Astrocyte (in vitro differentiated cells and primary cell): ENCODE results near the gene IFITM2.
"Not testable (repeated sequence)": the region's sequence is repeated elsewhere in the genome, so short reads cannot be mapped to it uniquely, and the experiment has no call there.

Experiments used
- CTCF ChIP-seq: IDR thresholded peaks from 2 replicates; pipeline ENCODE4 v1.5.1; 2011; ENCODE audit warnings: low read depth, mild to moderate bottlenecking, inconsistent platforms, low read length, moderate library complexity; ENCODE audit not compliant: insufficient read depth
- EZH2 ChIP-seq: IDR thresholded peaks from 2 replicates; pipeline ENCODE4 v1.6.1; 2012; ENCODE audit warnings: mild to moderate bottlenecking, low read length, inconsistent platforms; ENCODE audit not compliant: insufficient read depth

GRCh38 chr11:308740-309665, 1.4 kb downstream of the IFITM2 start:
- not testable (repeated sequence) for TF ChIP-seq CTCF, EZH2
